GM23248 (cell line): ENCODE results near the gene UBTD2. TPM values are rescaled to one million over a fixed set of nuclear protein-coding genes. Genes with fewer than 3 reads are reported as not detected.

Experiments
- DNase-seq: peaks from one replicate; pipeline ENCODE4 v3.0.0-alpha.2; 2015
- H2AFZ ChIP-seq: fragments of 200-600 bp; sonication (generic); 2 replicates; pipeline ENCODE4 v1.6.1; 2016; ENCODE audit warnings: antibody characterized with exemption
- H3F3A ChIP-seq: fragments of 200-600 bp; sonication (generic); 2 replicates; pipeline ENCODE4 v1.6.1; 2016; ENCODE audit warnings: mild to moderate bottlenecking, antibody characterized with exemption, mixed run types; ENCODE audit not compliant: insufficient read depth
- H3K27ac ChIP-seq: fragments of 200-600 bp; sonication (generic); 2 replicates; pipeline ENCODE4 v1.5.1; 2016; ENCODE audit warnings: mild to moderate bottlenecking
- H3K27me3 ChIP-seq: fragments of 200-600 bp; sonication (generic); replicated peaks from 2 replicates; pipeline ENCODE4 v1.6.1; 2016; ENCODE audit warnings: mild to moderate bottlenecking; ENCODE audit not compliant: insufficient read depth
- H3K36me3 ChIP-seq: fragments of 200-600 bp; sonication (generic); 2 replicates; pipeline ENCODE4 v1.6.1; 2016; ENCODE audit warnings: low read depth, mild to moderate bottlenecking
- H3K4me1 ChIP-seq: fragments of 200-600 bp; sonication (generic); 2 replicates; pipeline ENCODE4 v1.6.1; 2016; ENCODE audit warnings: mild to moderate bottlenecking; ENCODE audit not compliant: insufficient read depth
- H3K4me2 ChIP-seq: fragments of 200-600 bp; sonication (generic); one replicate; pipeline ENCODE4 v1.6.1; 2016; ENCODE audit warnings: mild to moderate bottlenecking; ENCODE audit not compliant: unreplicated experiment
- H3K4me3 ChIP-seq: fragments of 200-600 bp; sonication (generic); 2 replicates; pipeline ENCODE4 v1.5.1; 2016; ENCODE audit warnings: mild to moderate bottlenecking
- H3K79me2 ChIP-seq: fragments of 200-600 bp; sonication (generic); 2 replicates; pipeline ENCODE4 v1.6.1; 2016; ENCODE audit warnings: mild to moderate bottlenecking; ENCODE audit not compliant: insufficient read depth
- H3K9ac ChIP-seq: fragments of 200-600 bp; sonication (generic); 2 replicates; pipeline ENCODE4 v1.6.1; 2016; ENCODE audit warnings: mild to moderate bottlenecking
- H3K9me2 ChIP-seq: fragments of 200-600 bp; sonication (generic); 2 replicates; pipeline ENCODE4 v1.6.1; 2016; ENCODE audit warnings: mixed run types, mild to moderate bottlenecking, moderate library complexity; ENCODE audit not compliant: insufficient read depth
- H3K9me3 ChIP-seq: fragments of 200-600 bp; sonication (generic); one replicate; pipeline ENCODE4 v1.6.1; 2017; ENCODE audit warnings: low read depth
- H4K20me1 ChIP-seq: fragments of 200-600 bp; sonication (generic); 2 replicates; pipeline ENCODE4 v1.6.0; 2016; ENCODE audit not compliant: insufficient read depth
- EZH2 ChIP-seq: fragments of 200-600 bp; sonication (generic); IDR thresholded peaks from 2 replicates; pipeline ENCODE4 v1.6.1; 2018; ENCODE audit warnings: antibody characterized with exemption, mild to moderate bottlenecking; ENCODE audit not compliant: insufficient read depth, poor library complexity, severe bottlenecking
- EZH2phosphoT487 ChIP-seq: fragments of 200-600 bp; sonication (generic); IDR thresholded peaks from 2 replicates; pipeline ENCODE4 v1.6.1; 2018; ENCODE audit warnings: antibody characterized with exemption, moderate library complexity, mild to moderate bottlenecking, low read depth; ENCODE audit not compliant: insufficient read depth
- WGBS, 2 experiments: methylation state at CpG; one replicate each; pipeline ENCODE4 v1.1.6; 2015 to 2017; ENCODE audit warnings: low lambda C conversion rate in 2 of 2, low coverage in 1 of 2; ENCODE audit errors: missing lambda C conversion rate in 2 of 2; 5-methylcytosine and 5-hydroxymethylcytosine counted together
- in situ Hi-C: fragments of 300-500 bp; cut with MboI; formaldehyde crosslinking; loops from 2 replicates; pipeline ENCODE4 v1.15.0; 2020
- polyA plus RNA-seq: library from polyadenylated mRNA; unstranded; fragments of >200 nt; fragmentation: Nextera tagmentation; extraction: Ambion mirVana; gene quantifications from 2 replicates; pipeline ENCODE4 v1.2.1, GENCODE V29; 2016
- total RNA-seq: library from RNA; depleted of rRNA; stranded (reverse); fragments of >200 nt; shearing (Covaris generic); gene quantifications from 2 replicates; pipeline ENCODE4 v1.2.3, GENCODE V29; 2014

UBTD2 gene
- total and polyA plus RNA-seq, 2 experiments from 2014 or later = 17.3 to 41.4 TPM

- H4K20me1 ChIP-seq = no peaks in the 10 kb centered on the region
- peak; percentile 49 for DNase-seq
- in situ Hi-C loops = no loop called here
- no peak for TF ChIP-seq EZH2phosphoT487
- TF ChIP-seq EZH2 = no peak
- H3K4me3 ChIP-seq = no peak overlapping the region
- 27 to 38% methylated on average over 1 of the region's 1 CpG for WGBS, 2 experiments
- H3K79me2 ChIP-seq = no peaks in the 10 kb centered on the region
- H3K9me3 ChIP-seq = no peaks in the 10 kb centered on the region
- no peak overlapping the region for H3K27ac ChIP-seq
- H3F3A ChIP-seq = 0 out of 2 replicates have a peak, but pooled peaks cover 12% of the 10 kb centered on the region
- no peaks in the 10 kb centered on the region for H3K36me3 ChIP-seq
- no peak overlapping the region for H3K9ac ChIP-seq
- no peak overlapping the region for H2AFZ ChIP-seq
- no peak overlapping the region for H3K4me2 ChIP-seq
- no peaks in the 10 kb centered on the region for H3K9me2 ChIP-seq
- H3K4me1 ChIP-seq = peaks cover 7% of the 10 kb centered on the region; the same call in 1 of the 2 replicates
- H3K27me3 ChIP-seq = no peaks in the 10 kb centered on the region
These were observed 28.7 kb upstream of the UBTD2 start for GRCh38 chr5:172312286-172312685.

GRCh38 chr5:172311605-172312004 lies 28.0 kb upstream of the UBTD2 start:
- H3K79me2 ChIP-seq = no peaks in the 10 kb centered on the region
- no peaks in the 10 kb centered on the region for H4K20me1 ChIP-seq
- H3F3A ChIP-seq = 0 out of 2 replicates have a peak, but pooled peaks cover 12% of the 10 kb centered on the region
- no peak overlapping the region for H3K27ac ChIP-seq
- H3K36me3 ChIP-seq = no peaks in the 10 kb centered on the region
- no peaks in the 10 kb centered on the region for H3K27me3 ChIP-seq
- WGBS, 2 experiments = 75 to 81% methylated on average over 4 of the region's 4 CpGs
- H3K4me1 ChIP-seq = peaks cover 7% of the 10 kb centered on the region; the same call in 1 of the 2 replicates
- in situ Hi-C loops = no loop called here
- no peak overlapping the region for H3K4me3 ChIP-seq
- H3K9me3 ChIP-seq = no peaks in the 10 kb centered on the region
- DNase-seq = no peak
- no peak overlapping the region for H3K9ac ChIP-seq
- H3K9me2 ChIP-seq = no peaks in the 10 kb centered on the region
- no peak overlapping the region for H3K4me2 ChIP-seq
- TF ChIP-seq EZH2phosphoT487 = no peak
- no peak for TF ChIP-seq EZH2
- H2AFZ ChIP-seq = no peak overlapping the region

- TF ChIP-seq EZH2phosphoT487 (no peak), EZH2 (no peak)
- Histone ChIP-seq H3K4me2 (no peak overlapping the region), H2AFZ (no peak overlapping the region), H3K27me3 (no peaks in the 10 kb centered on the region), H3K9ac (no peak overlapping the region), H3K36me3 (no peaks in the 10 kb centered on the region), H3K9me3 (no peaks in the 10 kb centered on the region), H3K4me3 (no peak overlapping the region), H3F3A (0 out of 2 replicates have a peak, but pooled peaks cover 12% of the 10 kb centered on the region), H3K9me2 (no peaks in the 10 kb centered on the region), H3K4me1 (peaks cover 7% of the 10 kb centered on the region; the same call in 1 of the 2 replicates), H3K27ac (no peak overlapping the region), H4K20me1 (no peaks in the 10 kb centered on the region), H3K79me2 (no peaks in the 10 kb centered on the region)
- no peak for DNase-seq
- WGBS, 2 experiments = 73 to 80% methylated on average over 7 of the region's 7 CpGs
- in situ Hi-C loops = no loop called here
These were observed 27.5 kb upstream of the UBTD2 start for GRCh38 chr5:172311026-172311425.

GRCh38 chr5:172305380-172305779 lies 21.8 kb upstream of the UBTD2 start:
- no peak overlapping the region for H2AFZ ChIP-seq
- H3K27me3 ChIP-seq = no peaks in the 10 kb centered on the region
- H3F3A ChIP-seq = no peaks in the 10 kb centered on the region
- no peak overlapping the region for H3K9ac ChIP-seq
- H3K79me2 ChIP-seq = no peaks in the 10 kb centered on the region
- no peaks in the 10 kb centered on the region for H3K9me3 ChIP-seq
- H3K27ac ChIP-seq = no peak overlapping the region
- H3K36me3 ChIP-seq = no peaks in the 10 kb centered on the region
- no peak overlapping the region for H3K4me2 ChIP-seq
- WGBS, 2 experiments = 80% methylated on average over 2 of the region's 2 CpGs
- in situ Hi-C loops = no loop called here
- no peak overlapping the region for H3K4me3 ChIP-seq
- H3K9me2 ChIP-seq = no peaks in the 10 kb centered on the region
- H3K4me1 ChIP-seq = 0 out of 2 replicates have a peak, but pooled peaks cover 6% of the 10 kb centered on the region
- no peaks in the 10 kb centered on the region for H4K20me1 ChIP-seq
- DNase-seq = no peak
- no peak for TF ChIP-seq EZH2phosphoT487
